T-cell (primary cell): ENCODE results near the gene KLHL35. TPM values are rescaled to one million over a fixed set of nuclear protein-coding genes. Genes with fewer than 3 reads are reported as not detected.

Source experiments
- ATAC-seq, 4 experiments: fragments of 200-7000 bp in 3 of 4; fragments of 150-1000 bp in 1 of 4; cut with Tn5 transposase; replicated peaks in 1 of 4; 1 replicate in 3 of 4; 2 replicates in 1 of 4; pipeline ENCODE4 v1.10.0; 2021; ENCODE audit warnings: moderate library complexity in 3 of 4, mild to moderate bottlenecking in 2 of 4, moderate number of reproducible peaks in 1 of 4
- CTCF ChIA-PET, 2 donors: fragments of 300-600 bp; sonication (Branson Sonifier 250); formaldehyde crosslinking; loops; one replicate each; lab custom pipeline; 2022; ENCODE audit warnings: antibody characterized with exemption in 2 of 2; lab: Charles Lee
- POLR2A ChIA-PET, 2 donors: fragments of 300-600 bp; sonication (Branson Sonifier 250); formaldehyde crosslinking; loops; one replicate each; lab custom pipeline; 2022; ENCODE audit warnings: antibody characterized with exemption in 2 of 2; lab: Charles Lee
- DNase-seq, 35 experiments: peaks; one replicate each; pipeline versions ENCODE4 v3.0.0 to v3.0.0-alpha.2; 2013 to 2023
- H3K27ac ChIP-seq: one replicate; pipeline ENCODE4 v1.5.1; 2013; ENCODE audit warnings: low read length
- H3K27me3 ChIP-seq, 2 experiments: replicated peaks in 1 of 2; 1 replicate in 1 of 2; 2 replicates in 1 of 2; pipeline versions ENCODE4 v1.6.1 to v1.7.0; 2013; ENCODE audit warnings: low read length in 1 of 2, mixed read lengths in 1 of 2; ENCODE audit not compliant: control insufficient read depth in 2 of 2, insufficient read depth in 2 of 2; ENCODE audit errors: extremely low read depth in 1 of 2
- H3K36me3 ChIP-seq, 2 donors: 1 replicate in 1 of 2; 2 replicates in 1 of 2; pipeline versions ENCODE4 v1.6.1 to v1.7.0; 2013; ENCODE audit warnings: low read length in 1 of 2; ENCODE audit not compliant: control insufficient read depth in 2 of 2, insufficient read depth in 1 of 2; ENCODE audit errors: extremely low read depth in 1 of 2
- H3K4me1 ChIP-seq, 2 experiments: 1 replicate in 1 of 2; 2 replicates in 1 of 2; pipeline versions ENCODE4 v1.6.1 to v1.7.0; 2013; ENCODE audit warnings: low read length in 2 of 2, mixed read lengths in 1 of 2; ENCODE audit not compliant: insufficient read depth in 2 of 2, control insufficient read depth in 1 of 2; ENCODE audit errors: extremely low read depth in 1 of 2
- H3K4me3 ChIP-seq, 2 donors: 1 replicate in 1 of 2; 2 replicates in 1 of 2; pipeline versions ENCODE4 v1.5.1 to v1.7.0; 2013; ENCODE audit warnings: mild to moderate bottlenecking in 2 of 2, low read length in 1 of 2, moderate library complexity in 1 of 2; ENCODE audit not compliant: control insufficient read depth in 1 of 2; ENCODE audit errors: extremely low read depth in 1 of 2
- H3K9me3 ChIP-seq: 2 replicates; pipeline ENCODE4 v1.7.0; 2013
- H3K27ac Mint-ChIP-seq, 2 donors: one replicate each; pipeline ENCODE4 v1.8.0; 2020 to 2021; ENCODE audit warnings: mild to moderate bottlenecking in 2 of 2, mixed read lengths in 2 of 2
- H3K27me3 Mint-ChIP-seq, 2 donors: one replicate each; pipeline ENCODE4 v1.8.0; 2021 to 2022; ENCODE audit warnings: mixed read lengths in 2 of 2
- H3K36me3 Mint-ChIP-seq: one replicate; pipeline ENCODE4 v1.8.0; 2021; ENCODE audit warnings: mixed read lengths
- H3K4me1 Mint-ChIP-seq, 3 donors: one replicate each; pipeline ENCODE4 v1.8.0; 2020 to 2022; ENCODE audit warnings: mixed read lengths in 3 of 3, mild to moderate bottlenecking in 1 of 3
- H3K4me3 Mint-ChIP-seq, 3 donors: one replicate each; pipeline ENCODE4 v1.8.0; 2020 to 2022; ENCODE audit warnings: mild to moderate bottlenecking in 3 of 3, mixed read lengths in 3 of 3, moderate library complexity in 3 of 3
- H3K9me3 Mint-ChIP-seq, 3 donors: one replicate each; pipeline ENCODE4 v1.8.0; 2020 to 2022; ENCODE audit warnings: mixed read lengths in 3 of 3
- WGBS: methylation state at CpG from one replicate; pipeline ENCODE4 v1.1.5; 2013; ENCODE audit warnings: missing lambda C conversion rate; ENCODE audit not compliant: insufficient coverage; 5-methylcytosine and 5-hydroxymethylcytosine counted together
- total RNA-seq, 35 experiments: library from RNA in 6 of 35; stranded (reverse) in 6 of 35; fragments of 120-200 nt in 1 of 35; gene quantifications; one replicate each; pipeline versions ENCODE4 v1.2.1 to v1.2.4 and lab custom pipeline; 2013 to 2026

The KLHL35 gene
- total RNA-seq, 5 donors from 2014 or later (not counting 1 experiment from before 2014, with no cell fraction given), result 0.33 to 2.9 (median 1.5) TPM

DNA sequence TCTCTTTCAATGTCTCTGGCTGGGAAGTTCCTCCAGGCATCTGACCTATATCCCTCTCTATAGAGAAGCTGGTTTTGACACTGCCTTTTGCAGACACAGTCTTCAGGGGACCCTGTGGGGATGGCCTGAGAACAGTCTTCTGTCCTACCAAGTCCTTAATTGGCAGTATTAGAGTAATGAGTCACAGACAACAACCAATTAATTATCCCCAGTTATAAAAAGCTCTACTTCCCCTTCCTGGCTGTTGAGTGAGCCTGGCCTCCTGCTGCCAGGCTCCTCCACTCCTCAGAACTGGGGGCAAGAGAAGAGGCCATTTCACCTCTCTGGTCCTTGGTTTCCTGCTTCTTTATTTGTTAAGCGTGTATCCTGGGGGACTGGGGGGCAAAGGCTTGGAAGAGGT, 41.2 kb upstream of the KLHL35 start:
- Mint-ChIP-seq H3K36me3 (peaks cover 9% of the 10 kb centered on the region), H3K9me3 (no peaks in the 10 kb centered on the region), H3K4me3 (no peak overlapping the region), H3K27me3 (no peaks in the 10 kb centered on the region), H3K4me1 (peaks cover 18 to 21% (median 20%) of the 10 kb centered on the region in 3 donors), H3K27ac (no peak overlapping the region)
- no peak for DNase-seq
- WGBS, result no CpG with 5 or more reads among the region's 1 CpG
- ChIA-PET CTCF (no interaction called here), POLR2A (no interaction called here)
- no peak for ATAC-seq
- Histone ChIP-seq H3K27ac (no peak overlapping the region), H3K9me3 (no peaks in the 10 kb centered on the region), H3K4me1 (peaks cover 3 to 18% of the 10 kb centered on the region in 2 experiments), H3K4me3 (no peak overlapping the region), H3K27me3 (no peaks in the 10 kb centered on the region), H3K36me3 (no peaks in the 10 kb centered on the region)

DNA sequence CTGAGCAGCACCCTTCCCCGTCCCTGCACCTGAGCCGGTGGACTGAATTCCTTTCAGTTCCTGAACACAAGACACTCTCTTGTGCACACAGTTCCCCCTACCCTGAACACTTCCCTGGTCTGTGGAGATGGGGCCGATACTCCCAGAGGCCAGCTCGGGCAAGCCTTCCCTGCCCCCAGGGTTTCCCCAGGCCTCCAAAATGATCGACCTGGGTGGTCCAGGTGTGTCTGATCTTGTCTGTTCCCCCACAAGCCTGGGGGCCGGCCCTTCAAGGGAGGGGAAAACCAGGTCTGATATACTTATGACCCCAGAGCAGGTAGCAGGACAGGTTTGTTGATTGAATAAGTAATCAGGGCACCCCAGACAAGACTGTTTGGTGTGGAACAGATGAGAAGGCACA, 40.7 kb upstream of the KLHL35 start:
- ATAC-seq (no peak), DNase-seq (no peak)
- H3K27me3 Mint-ChIP-seq, result no peaks in the 10 kb centered on the region
- Histone ChIP-seq H3K27me3 (no peaks in the 10 kb centered on the region), H3K9me3 (no peaks in the 10 kb centered on the region), H3K36me3 (no peaks in the 10 kb centered on the region), H3K4me1 (peaks cover 3 to 18% of the 10 kb centered on the region in 2 experiments), H3K27ac (no peak overlapping the region), H3K4me3 (no peak overlapping the region)
- CTCF ChIA-PET, result no interaction called here
- peaks cover 13% of the 10 kb centered on the region for H3K36me3 Mint-ChIP-seq
- H3K4me3 Mint-ChIP-seq, result no peak overlapping the region
- 86% methylated on average over 5 of the region's 6 CpGs for WGBS
- peaks cover 18 to 21% (median 20%) of the 10 kb centered on the region in 3 donors for H3K4me1 Mint-ChIP-seq
- POLR2A ChIA-PET, result no interaction called here
- H3K27ac Mint-ChIP-seq, result no peak overlapping the region
- no peaks in the 10 kb centered on the region for H3K9me3 Mint-ChIP-seq

DNA sequence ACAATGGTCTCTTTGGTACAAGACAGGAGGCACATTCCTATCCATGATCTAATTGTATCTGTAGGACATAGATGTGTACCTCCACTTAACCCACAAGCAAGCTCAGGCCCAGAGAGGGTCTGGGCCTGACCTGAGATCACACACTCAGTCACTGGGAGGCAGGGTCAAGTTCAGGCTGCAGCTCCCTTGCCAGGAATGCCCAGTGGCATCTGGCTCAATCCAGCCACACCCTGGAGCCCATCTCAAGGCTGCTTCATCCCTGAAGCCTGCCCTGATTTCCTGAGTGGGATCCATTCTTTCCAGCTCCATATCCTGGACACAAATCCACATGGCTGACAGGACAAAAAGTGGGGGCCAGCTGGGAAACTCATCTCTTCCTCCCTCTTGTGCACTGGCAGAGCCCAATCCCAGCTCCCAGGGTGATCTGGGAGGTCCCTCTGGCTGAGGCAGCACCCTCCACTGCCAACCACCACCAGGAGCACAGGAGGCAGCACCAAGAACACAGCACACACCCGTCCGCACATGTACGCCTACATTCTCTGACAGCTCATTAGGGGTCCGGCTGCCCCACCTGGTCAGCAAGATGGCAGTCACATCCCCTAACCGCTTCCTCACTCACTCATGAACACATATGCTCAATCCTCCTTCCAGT, 39.2 kb upstream of the KLHL35 start:
- Histone ChIP-seq H3K27me3 (no peaks in the 10 kb centered on the region), H3K4me3 (no peak overlapping the region), H3K4me1 (peaks cover 3 to 18% of the 10 kb centered on the region in 2 experiments), H3K27ac (no peak overlapping the region), H3K9me3 (no peaks in the 10 kb centered on the region), H3K36me3 (no peaks in the 10 kb centered on the region)
- DNase-seq (no peak), ATAC-seq (no peak)
- H3K27ac Mint-ChIP-seq, result no peak overlapping the region
- ChIA-PET CTCF (no interaction called here), POLR2A (no interaction called here)
- H3K9me3 Mint-ChIP-seq, result no peaks in the 10 kb centered on the region
- H3K36me3 Mint-ChIP-seq, result peaks cover 15% of the 10 kb centered on the region
- peaks cover 18 to 19% (median 19%) of the 10 kb centered on the region in 3 donors for H3K4me1 Mint-ChIP-seq
- H3K4me3 Mint-ChIP-seq, result no peak overlapping the region
- 94% methylated on average over 5 of the region's 5 CpGs for WGBS
- H3K27me3 Mint-ChIP-seq, result no peaks in the 10 kb centered on the region

DNA sequence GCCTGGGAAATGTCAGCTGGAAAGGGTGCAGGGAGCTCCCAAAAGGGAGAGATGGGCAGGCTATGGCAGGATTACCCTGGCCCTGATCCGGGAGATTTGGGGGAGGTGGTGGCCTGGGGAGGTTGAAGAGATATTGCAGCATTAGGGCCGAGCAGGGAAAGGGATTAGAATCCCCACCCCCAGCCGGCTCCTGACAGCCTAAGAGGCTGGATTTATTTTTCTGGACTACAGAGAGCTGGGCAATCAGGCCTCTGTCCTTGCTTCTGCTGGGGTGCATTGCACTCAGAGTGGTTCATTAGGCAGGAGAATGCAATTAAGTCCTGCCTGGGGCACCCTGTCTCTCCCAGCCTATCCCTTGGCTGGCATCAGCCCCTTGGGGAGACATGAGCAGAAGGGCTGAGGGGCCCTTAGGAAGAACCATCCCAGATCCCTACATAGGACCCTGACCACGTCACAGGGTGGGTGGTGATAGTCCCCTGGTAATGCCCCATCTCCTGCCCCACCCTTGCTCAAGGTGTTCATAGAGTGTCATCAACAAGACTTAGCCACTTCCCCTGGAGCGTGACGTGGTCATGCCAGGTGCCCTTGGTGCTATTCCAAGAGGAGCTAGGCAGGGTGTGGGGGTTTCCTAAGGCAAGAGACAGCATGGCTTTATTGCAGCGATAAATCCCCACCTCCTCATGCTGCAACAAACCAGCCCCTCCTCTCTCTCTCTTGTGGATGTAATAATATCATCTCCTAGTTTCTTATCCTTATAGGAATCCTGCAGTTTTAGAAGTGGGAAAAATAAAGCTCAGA, 38.4 kb upstream of the KLHL35 start:
- ChIA-PET CTCF (no interaction called here), POLR2A (no interaction called here)
- peaks cover 17 to 18% (median 17%) of the 10 kb centered on the region in 3 donors for H3K4me1 Mint-ChIP-seq
- no peak overlapping the region for H3K4me3 ChIP-seq
- H3K27me3 ChIP-seq, result no peaks in the 10 kb centered on the region
- no peaks in the 10 kb centered on the region for H3K36me3 ChIP-seq
- no peak for ATAC-seq
- H3K27ac Mint-ChIP-seq, result no peak overlapping the region
- peaks cover 3 to 15% of the 10 kb centered on the region in 2 experiments for H3K4me1 ChIP-seq
- no peaks in the 10 kb centered on the region for H3K9me3 ChIP-seq
- no peak overlapping the region for H3K27ac ChIP-seq
- H3K27me3 Mint-ChIP-seq, result no peaks in the 10 kb centered on the region
- no peak overlapping the region for H3K4me3 Mint-ChIP-seq
- peaks cover 15% of the 10 kb centered on the region for H3K36me3 Mint-ChIP-seq
- DNase-seq, result no peak
- no CpG with 5 or more reads among the region's 7 CpGs for whole genome bisulfite sequencing
- H3K9me3 Mint-ChIP-seq, result no peaks in the 10 kb centered on the region

DNA sequence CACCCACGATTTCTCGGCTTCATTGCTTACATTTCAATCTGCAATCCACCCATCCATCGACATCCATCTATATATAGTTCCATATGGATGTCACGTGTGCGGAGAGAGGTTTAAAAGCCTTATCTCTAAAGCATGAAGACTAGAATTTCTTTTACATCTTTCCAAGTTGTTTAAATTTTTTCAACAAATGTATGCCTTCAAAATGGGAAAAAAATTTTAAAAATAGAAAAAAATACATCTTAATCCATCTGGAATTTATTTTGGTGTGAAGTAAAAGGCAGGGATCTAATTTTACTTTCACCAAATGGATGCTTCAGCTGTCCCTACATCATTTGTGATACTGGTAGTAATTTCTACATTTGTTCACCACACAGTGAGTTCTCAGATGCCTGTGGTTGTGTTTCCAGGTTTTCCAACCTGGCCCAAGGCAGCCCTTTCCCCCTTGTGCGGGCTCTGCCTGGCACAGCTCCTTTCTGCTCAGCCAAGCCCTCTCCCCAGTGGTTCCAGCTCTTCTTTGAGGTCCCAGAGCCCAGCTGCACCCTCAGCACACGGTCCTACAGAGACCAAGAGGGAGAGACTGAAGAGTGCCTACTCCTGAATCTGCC, 37.6 kb upstream of the KLHL35 start:
- no peak for ATAC-seq

DNA sequence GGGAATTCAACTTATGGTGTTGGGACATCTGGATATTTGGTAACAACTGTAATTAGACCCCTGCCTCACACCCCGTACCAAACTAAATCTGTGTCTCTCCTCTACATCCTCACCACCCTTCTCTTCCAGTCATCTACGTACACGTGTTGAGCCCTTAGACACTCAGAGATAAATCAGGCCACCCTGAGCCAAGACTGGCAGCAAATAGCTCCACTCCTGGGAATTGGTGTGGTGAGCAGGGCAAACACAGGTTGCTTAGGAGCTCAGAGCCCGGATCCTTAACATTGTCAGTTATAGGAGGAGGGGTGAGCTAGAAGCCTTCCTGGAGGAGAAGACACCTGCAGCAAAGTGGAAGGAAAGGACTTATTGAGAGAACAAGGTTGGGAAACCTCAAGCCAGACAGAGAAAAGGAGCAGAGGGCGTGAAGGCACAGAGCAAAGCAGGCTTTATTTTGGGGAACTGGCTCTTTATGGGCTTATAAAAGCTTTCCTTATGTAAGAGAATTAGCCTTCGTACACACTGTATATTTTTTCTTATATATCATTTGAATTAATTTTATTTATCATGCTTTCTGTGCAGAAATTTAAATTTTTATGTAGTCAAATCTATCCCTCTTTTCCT, 36.9 kb upstream of the KLHL35 start:
- POLR2A ChIA-PET, result no interaction called here
- Mint-ChIP-seq H3K27ac (no peak overlapping the region), H3K4me1 (peaks cover 2 to 4% (median 3%) of the 10 kb centered on the region in 3 donors), H3K36me3 (peaks cover 15% of the 10 kb centered on the region), H3K4me3 (no peak overlapping the region), H3K27me3 (no peaks in the 10 kb centered on the region), H3K9me3 (no peaks in the 10 kb centered on the region)
- DNase-seq, result no peak
- Histone ChIP-seq H3K4me3 (no peak overlapping the region), H3K9me3 (no peaks in the 10 kb centered on the region), H3K4me1 (peaks cover 0 to under 1% of the 10 kb centered on the region in 2 experiments), H3K27me3 (no peaks in the 10 kb centered on the region), H3K27ac (no peak overlapping the region), H3K36me3 (no peaks in the 10 kb centered on the region)
- no peak for ATAC-seq
- WGBS, result 70% methylated on average over 1 of the region's 6 CpGs
- CTCF ChIA-PET, result interaction anchor here in 1 of 2 donors (0.6 kb wide), 1 partner anchor 352 kb away, joined by 3 read pairs; no protein-coding TSS in a partner anchor

More for the DNA sequence above, 37.6 kb upstream of the KLHL35 start:
- CTCF ChIA-PET, result interaction anchor here in 1 of 2 donors (0.6 kb wide), 1 partner anchor 352 kb away, joined by 3 read pairs; no protein-coding TSS in a partner anchor
- Mint-ChIP-seq H3K4me3 (no peak overlapping the region), H3K27me3 (no peaks in the 10 kb centered on the region), H3K9me3 (no peaks in the 10 kb centered on the region), H3K27ac (no peak overlapping the region), H3K4me1 (peaks cover 9 to 11% (median 10%) of the 10 kb centered on the region in 3 donors), H3K36me3 (peaks cover 15% of the 10 kb centered on the region)
- no peak overlapping the region for H3K27ac ChIP-seq
- H3K4me1 ChIP-seq, result peaks cover 0 to 7% of the 10 kb centered on the region in 2 experiments
- no peaks in the 10 kb centered on the region for H3K27me3 ChIP-seq
- H3K4me3 ChIP-seq, result no peak overlapping the region
- 86% methylated on average over 2 of the region's 7 CpGs for WGBS
- H3K36me3 ChIP-seq, result no peaks in the 10 kb centered on the region
- no peaks in the 10 kb centered on the region for H3K9me3 ChIP-seq
- POLR2A ChIA-PET, result interaction anchor here in 1 of 2 donors (0.6 kb wide), 1 partner anchor 62 kb away, joined by 3 read pairs; no protein-coding TSS in a partner anchor
- no peak for DNase-seq
